MM.1S (cell line): Measurements from ENCODE around the gene PACRG.

Source experiments
- EZH2 ChIP-seq: fragments of 300-600 bp; sonication (generic); optimal IDR thresholded peaks from 2 replicates; pipeline ENCODE3; 2017; ENCODE audit warnings: low read depth, mild to moderate bottlenecking, antibody characterized with exemption, low read length, mixed read lengths
- EZH2phosphoT487 ChIP-seq: fragments of 300-600 bp; sonication (generic); IDR thresholded peaks from 2 replicates; pipeline ENCODE4 v1.6.1; 2018; ENCODE audit warnings: antibody characterized with exemption, low read length
- TF ChIP-seq, protein P1 (sequence below): fragments of 300-600 bp; sonication (generic); IDR thresholded peaks from 2 replicates; pipeline ENCODE4 v1.5.1; 2016; ENCODE audit warnings: antibody characterized with exemption, low read length, mixed read lengths

- TF ChIP-seq, protein P1, sequence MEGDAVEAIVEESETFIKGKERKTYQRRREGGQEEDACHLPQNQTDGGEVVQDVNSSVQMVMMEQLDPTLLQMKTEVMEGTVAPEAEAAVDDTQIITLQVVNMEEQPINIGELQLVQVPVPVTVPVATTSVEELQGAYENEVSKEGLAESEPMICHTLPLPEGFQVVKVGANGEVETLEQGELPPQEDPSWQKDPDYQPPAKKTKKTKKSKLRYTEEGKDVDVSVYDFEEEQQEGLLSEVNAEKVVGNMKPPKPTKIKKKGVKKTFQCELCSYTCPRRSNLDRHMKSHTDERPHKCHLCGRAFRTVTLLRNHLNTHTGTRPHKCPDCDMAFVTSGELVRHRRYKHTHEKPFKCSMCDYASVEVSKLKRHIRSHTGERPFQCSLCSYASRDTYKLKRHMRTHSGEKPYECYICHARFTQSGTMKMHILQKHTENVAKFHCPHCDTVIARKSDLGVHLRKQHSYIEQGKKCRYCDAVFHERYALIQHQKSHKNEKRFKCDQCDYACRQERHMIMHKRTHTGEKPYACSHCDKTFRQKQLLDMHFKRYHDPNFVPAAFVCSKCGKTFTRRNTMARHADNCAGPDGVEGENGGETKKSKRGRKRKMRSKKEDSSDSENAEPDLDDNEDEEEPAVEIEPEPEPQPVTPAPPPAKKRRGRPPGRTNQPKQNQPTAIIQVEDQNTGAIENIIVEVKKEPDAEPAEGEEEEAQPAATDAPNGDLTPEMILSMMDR = no peak
- TF ChIP-seq EZH2 (no peak), EZH2phosphoT487 (no peak)
These were observed 472.9 kb downstream of the PACRG start for GRCh38 chr6:163200694-163201093.
